Subcutaneous adipose tissue (tissue), 4 donors: ENCODE measurements around the gene PPP1CB. TPM values are rescaled to one million over a fixed set of nuclear protein-coding genes. Genes with fewer than 3 reads are reported as not detected.

Source experiments
- CTCF ChIP-seq: fragments of 450-650 bp; IDR thresholded peaks from one replicate; pipeline ENCODE4 v1.5.1; 2016; ENCODE audit warnings: low read depth, mild to moderate bottlenecking, control low read depth, antibody characterized with exemption, moderate library complexity
- total RNA-seq, 4 donors: library from RNA; depleted of rRNA; stranded (reverse); fragments of >200 nt; gene quantifications; one replicate each; pipeline ENCODE4 v1.1.0, GENCODE V29; 2016

Gene PPP1CB
- total RNA-seq, 4 donors from 2014 or later: 182 to 293 (median 236) TPM

- TF ChIP-seq CTCF: no peak
These were observed 14.4 kb downstream of the PPP1CB start for GRCh38 chr2:28766070-28766469.

GRCh38 chr2:28767337-28767736 is 15.7 kb downstream of the PPP1CB start:
- no peak for TF ChIP-seq CTCF

GRCh38 chr2:28768422-28768821 is 16.8 kb downstream of the PPP1CB start:
- no peak for TF ChIP-seq CTCF

- no peak for TF ChIP-seq CTCF
These were observed 17.3 kb downstream of the PPP1CB start for GRCh38 chr2:28768952-28769351.

GRCh38 chr2:28772351-28772750 is 20.7 kb downstream of the PPP1CB start:
- TF ChIP-seq CTCF: no peak

GRCh38 chr2:28776471-28776870 is 24.8 kb downstream of the PPP1CB start:
- TF ChIP-seq CTCF: no peak

- no peak for TF ChIP-seq CTCF
These were observed 26.8 kb downstream of the PPP1CB start for GRCh38 chr2:28778392-28778791.

GRCh38 chr2:28779001-28779400 is 27.4 kb downstream of the PPP1CB start:
- no peak for TF ChIP-seq CTCF
